Testis (tissue), 3 donors: Measurements from ENCODE around the gene MAML3. TPM values are rescaled to one million over a fixed set of nuclear protein-coding genes. Genes with fewer than 3 reads are reported as not detected.

Experiments
- DNase-seq: peaks from one replicate; pipeline ENCODE4 v3.0.0-alpha.2; 2019
- H3K27ac ChIP-seq, 2 donors: fragments of 200-600 bp; sonication (generic); one replicate each; pipeline ENCODE4 v1.5.1; 2019
- H3K27me3 ChIP-seq: fragments of 200-600 bp; sonication (generic); one replicate; pipeline ENCODE4 v1.5.1; 2019
- H3K36me3 ChIP-seq: fragments of 200-600 bp; sonication (generic); one replicate; pipeline ENCODE4 v1.5.1; 2017; ENCODE audit warnings: low read depth; ENCODE audit errors: missing control alignments
- H3K4me1 ChIP-seq: fragments of 200-600 bp; sonication (generic); one replicate; pipeline ENCODE4 v1.5.1; 2019
- H3K4me3 ChIP-seq, 2 donors: fragments of 200-600 bp; sonication (generic); one replicate each; pipeline ENCODE4 v1.5.1; 2017 to 2019
- H3K9me3 ChIP-seq: fragments of 200-600 bp; sonication (generic); one replicate; pipeline ENCODE4 v1.5.1; 2017
- POLR2A ChIP-seq: fragments of 450-650 bp; IDR thresholded peaks from one replicate; pipeline ENCODE4 v1.6.1; 2017; ENCODE audit warnings: antibody characterized with exemption, mild to moderate bottlenecking, moderate library complexity
- WGBS, 2 donors: methylation state at CpG; one replicate each; pipeline ENCODE4 v1.1.5; 2018; 5-methylcytosine and 5-hydroxymethylcytosine counted together
- intact Hi-C: fragments of 100-400 bp; cut with DNase I; formaldehyde crosslinking; loops from one replicate; pipeline ENCODE4 v1.15.1; 2023; ENCODE audit warnings: low total_unique reads
- polyA plus RNA-seq: library from polyadenylated mRNA; stranded (reverse); fragments of 350-450 nt; fragmentation: Illumina TruSeq; extraction: RNeasy Lipid Tissue Mini Kit (QIAGEN cat#74804); gene quantifications from one replicate; pipeline ENCODE4 v1.2.3, GENCODE V29; 2014; ENCODE audit warnings: low read depth, low replicate concordance; ENCODE audit not compliant: insufficient read depth
- total RNA-seq, 2 donors: library from RNA; depleted of rRNA; stranded (reverse); fragments of >200 nt; gene quantifications; one replicate each; pipeline ENCODE4 v1.2.3, GENCODE V29; 2016
- TF ChIP-seq, protein P1 (sequence below), 3 experiments: fragments of 450-650 bp in 2 of 3; fragments of 200-600 bp in 1 of 3; sonication (generic) in 1 of 3; IDR thresholded peaks; one replicate each; pipeline ENCODE4 v1.5.1; 2016 to 2019; ENCODE audit warnings: antibody characterized with exemption in 3 of 3, mild to moderate bottlenecking in 2 of 3, moderate library complexity in 1 of 3

MAML3 gene
- total and polyA plus RNA-seq, 3 donors from 2014 or later: 7.6 to 21.2 (median 18.8) TPM

DNA sequence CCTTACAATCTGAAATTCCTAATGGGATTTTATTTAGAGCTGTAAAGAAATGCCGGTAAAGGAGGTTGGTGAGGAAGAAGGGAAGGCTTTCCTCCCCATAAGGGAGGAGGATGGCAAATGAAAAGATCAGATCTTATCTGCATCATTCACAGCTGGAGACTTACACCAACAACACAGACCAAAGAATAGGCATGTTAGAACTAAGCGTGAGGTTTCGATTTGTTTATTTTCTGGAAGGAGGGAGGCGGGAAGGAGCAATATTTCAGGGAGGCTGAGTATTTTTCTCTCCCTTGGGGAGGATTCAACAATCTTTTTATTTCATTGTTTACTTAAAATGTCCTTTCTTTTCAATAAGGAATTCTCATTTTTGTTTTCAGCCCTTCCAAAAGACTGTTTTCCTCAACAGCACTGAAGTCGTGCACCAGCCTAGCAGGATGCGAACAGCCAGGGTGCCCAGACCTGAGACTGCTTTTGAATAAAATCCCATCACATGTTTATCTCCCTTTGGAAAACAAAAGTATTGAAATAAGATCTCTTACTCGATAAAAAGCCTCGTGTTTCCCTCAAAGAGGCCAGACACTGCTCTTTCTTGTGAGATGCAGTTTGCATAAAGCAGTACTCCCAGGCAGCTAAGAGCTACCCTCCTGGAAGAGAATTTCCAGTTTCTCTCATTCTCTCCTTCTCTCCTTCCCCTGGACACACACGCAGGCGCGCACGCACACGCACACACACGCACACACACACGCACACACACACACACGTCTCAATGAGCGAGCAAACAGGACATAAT is 252.3 kb downstream of the MAML3 start:
- H3K4me1 ChIP-seq: peaks cover 11% of the 10 kb centered on the region
- TF ChIP-seq, protein P1, sequence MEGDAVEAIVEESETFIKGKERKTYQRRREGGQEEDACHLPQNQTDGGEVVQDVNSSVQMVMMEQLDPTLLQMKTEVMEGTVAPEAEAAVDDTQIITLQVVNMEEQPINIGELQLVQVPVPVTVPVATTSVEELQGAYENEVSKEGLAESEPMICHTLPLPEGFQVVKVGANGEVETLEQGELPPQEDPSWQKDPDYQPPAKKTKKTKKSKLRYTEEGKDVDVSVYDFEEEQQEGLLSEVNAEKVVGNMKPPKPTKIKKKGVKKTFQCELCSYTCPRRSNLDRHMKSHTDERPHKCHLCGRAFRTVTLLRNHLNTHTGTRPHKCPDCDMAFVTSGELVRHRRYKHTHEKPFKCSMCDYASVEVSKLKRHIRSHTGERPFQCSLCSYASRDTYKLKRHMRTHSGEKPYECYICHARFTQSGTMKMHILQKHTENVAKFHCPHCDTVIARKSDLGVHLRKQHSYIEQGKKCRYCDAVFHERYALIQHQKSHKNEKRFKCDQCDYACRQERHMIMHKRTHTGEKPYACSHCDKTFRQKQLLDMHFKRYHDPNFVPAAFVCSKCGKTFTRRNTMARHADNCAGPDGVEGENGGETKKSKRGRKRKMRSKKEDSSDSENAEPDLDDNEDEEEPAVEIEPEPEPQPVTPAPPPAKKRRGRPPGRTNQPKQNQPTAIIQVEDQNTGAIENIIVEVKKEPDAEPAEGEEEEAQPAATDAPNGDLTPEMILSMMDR (IDR thresholded peaks at IDR 0.05): no peak
- no peak for TF ChIP-seq POLR2A
- peak overlapping the region; percentile 52 to 54 for H3K4me3 ChIP-seq
- no peaks in the 10 kb centered on the region for H3K27me3 ChIP-seq
- H3K27ac ChIP-seq: peak overlapping the region; percentile 61 to 86
- no peaks in the 10 kb centered on the region for H3K9me3 ChIP-seq
- DNase-seq: no peak
- 11% methylated on average over 17 of the region's 17 CpGs for WGBS, 2 donors
- intact Hi-C loops: no loop called here
- H3K36me3 ChIP-seq: no peaks in the 10 kb centered on the region

DNA sequence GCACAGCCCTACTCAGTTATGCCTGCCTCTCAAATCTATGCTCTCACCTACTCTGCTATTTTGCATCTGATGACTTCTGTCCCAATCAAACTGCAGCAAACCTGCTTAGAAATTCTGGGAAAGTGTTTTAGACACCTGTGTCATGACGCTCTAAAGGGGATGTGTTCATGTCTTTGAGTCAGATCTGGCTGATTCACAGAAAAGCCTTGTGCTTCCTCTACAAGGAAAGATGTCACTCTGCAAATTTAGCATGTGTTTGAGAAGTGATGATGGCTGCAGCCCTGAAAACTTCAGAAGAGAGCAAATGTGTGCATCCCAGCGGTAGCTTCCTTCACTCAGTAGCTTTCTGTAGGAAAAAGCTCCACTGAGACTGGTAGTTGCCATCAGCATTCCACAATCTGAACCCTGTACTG is 253.0 kb downstream of the MAML3 start:
- H3K9me3 ChIP-seq: no peaks in the 10 kb centered on the region
- intact Hi-C loops: no loop called here
- peak overlapping the region; percentile 61 to 86 for H3K27ac ChIP-seq
- no peaks in the 10 kb centered on the region for H3K27me3 ChIP-seq
- no peak overlapping the region for H3K4me3 ChIP-seq
- 50 to 51% methylated on average over 2 of the region's 2 CpGs for WGBS, 2 donors
- no peaks in the 10 kb centered on the region for H3K36me3 ChIP-seq
- TF ChIP-seq POLR2A: no peak
- TF ChIP-seq, protein P1 (IDR thresholded peaks at IDR 0.05): no peak
- H3K4me1 ChIP-seq: peaks cover 11% of the 10 kb centered on the region
- no peak for DNase-seq

DNA sequence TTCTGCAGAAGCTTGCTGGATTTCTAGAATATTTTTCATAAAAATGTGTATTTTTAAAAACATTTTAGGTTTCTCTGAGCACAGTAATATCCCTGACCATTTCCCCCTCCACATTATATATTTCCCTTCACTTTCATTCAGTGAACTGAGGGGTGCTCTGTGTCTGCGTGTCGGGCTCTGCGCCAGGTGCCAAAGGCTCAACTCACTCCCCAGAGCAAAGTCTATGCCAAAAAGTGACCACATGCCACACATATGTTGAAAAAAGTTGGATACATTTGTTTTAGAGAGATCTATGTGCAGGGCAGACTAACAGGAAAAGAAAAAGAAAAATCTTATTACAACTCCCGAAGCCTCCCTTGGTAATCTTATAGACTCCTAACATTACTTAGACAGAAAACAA is 254.6 kb downstream of the MAML3 start:
- H3K4me3 ChIP-seq: no peak overlapping the region
- no peak overlapping the region for H3K27ac ChIP-seq
- no peaks in the 10 kb centered on the region for H3K27me3 ChIP-seq
- TF ChIP-seq POLR2A: no peak
- TF ChIP-seq, protein P1 (IDR thresholded peaks at IDR 0.05): no peak
- intact Hi-C loops: no loop called here
- H3K4me1 ChIP-seq: peaks cover 11% of the 10 kb centered on the region
- no peak for DNase-seq
- H3K9me3 ChIP-seq: no peaks in the 10 kb centered on the region
- 86 to 90% methylated on average over 4 of the region's 4 CpGs for WGBS, 2 donors
- H3K36me3 ChIP-seq: no peaks in the 10 kb centered on the region

DNA sequence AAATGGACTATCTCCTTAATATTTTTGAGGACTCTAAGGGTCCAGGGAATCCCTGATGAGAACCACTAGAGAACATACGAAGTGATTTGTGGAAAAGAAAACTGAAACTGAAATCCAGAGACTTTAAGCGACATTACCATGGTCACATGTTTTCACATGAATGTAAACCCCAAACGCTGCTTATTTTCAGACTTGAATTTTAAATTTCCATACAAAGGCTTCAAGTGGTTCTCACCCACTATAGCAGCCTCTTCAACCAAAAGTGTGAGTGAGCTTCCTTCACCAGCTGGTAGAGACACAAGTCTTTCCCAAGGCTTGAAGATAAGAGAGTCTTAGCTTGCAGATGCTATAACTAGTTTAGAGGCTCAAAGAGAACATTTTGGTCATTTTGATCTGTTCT is 255.7 kb downstream of the MAML3 start:
- no peak overlapping the region for H3K27ac ChIP-seq
- TF ChIP-seq POLR2A: no peak
- TF ChIP-seq, protein P1 (IDR thresholded peaks at IDR 0.05): no peak
- H3K27me3 ChIP-seq: no peaks in the 10 kb centered on the region
- H3K36me3 ChIP-seq: no peaks in the 10 kb centered on the region
- no peaks in the 10 kb centered on the region for H3K9me3 ChIP-seq
- no peak for DNase-seq
- H3K4me1 ChIP-seq: peaks cover 9% of the 10 kb centered on the region
- WGBS, 2 donors: 73 to 83% methylated on average over 3 of the region's 3 CpGs
- intact Hi-C loops: no loop called here
- no peak overlapping the region for H3K4me3 ChIP-seq
